SKM-1 (cell line): ENCODE results near the gene LIN7C.
"Not testable (repeated sequence)": the region's sequence is repeated elsewhere in the genome, so short reads cannot be mapped to it uniquely, and the experiment has no call there.

Experiments
- DNase-seq: peaks from one replicate; lab custom pipeline; 2025; ENCODE audit not compliant: unreplicated experiment; lab: John Stamatoyannopoulos, UW

The LIN7C gene

DNA sequence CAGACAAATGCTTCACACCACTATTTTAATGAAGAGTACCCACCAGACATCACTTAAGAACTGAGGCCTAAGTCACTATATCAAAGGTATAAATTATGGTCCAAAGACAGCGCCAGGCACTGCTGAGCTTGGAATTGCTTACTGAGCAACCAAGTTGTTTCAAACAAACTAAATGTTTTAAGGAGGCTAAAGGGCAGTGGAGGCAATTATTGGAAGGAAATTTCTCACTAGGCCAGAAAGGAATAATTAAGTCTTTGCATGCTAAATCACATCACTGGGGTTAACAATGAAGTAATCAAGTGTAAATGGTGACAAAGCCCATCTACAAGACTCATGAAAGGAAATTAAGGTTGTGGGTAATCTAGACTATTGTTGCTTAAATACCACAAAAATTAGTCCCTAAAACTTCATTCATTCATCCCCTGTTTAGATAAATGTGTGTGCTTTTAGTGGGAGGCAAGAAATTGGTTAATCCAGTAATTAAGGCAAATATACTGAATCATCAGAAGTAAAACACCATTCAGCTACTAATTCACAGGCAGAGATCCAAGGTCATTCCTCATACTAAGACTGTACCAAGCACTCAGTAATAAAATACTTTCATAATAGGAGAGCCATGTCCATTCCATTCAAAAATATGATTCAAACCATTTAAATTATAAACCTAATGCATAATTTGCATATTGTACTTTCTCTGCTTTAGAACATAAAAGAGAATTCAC, 55.2 kb downstream of the LIN7C start:
- DNase-seq, result no peak

DNA sequence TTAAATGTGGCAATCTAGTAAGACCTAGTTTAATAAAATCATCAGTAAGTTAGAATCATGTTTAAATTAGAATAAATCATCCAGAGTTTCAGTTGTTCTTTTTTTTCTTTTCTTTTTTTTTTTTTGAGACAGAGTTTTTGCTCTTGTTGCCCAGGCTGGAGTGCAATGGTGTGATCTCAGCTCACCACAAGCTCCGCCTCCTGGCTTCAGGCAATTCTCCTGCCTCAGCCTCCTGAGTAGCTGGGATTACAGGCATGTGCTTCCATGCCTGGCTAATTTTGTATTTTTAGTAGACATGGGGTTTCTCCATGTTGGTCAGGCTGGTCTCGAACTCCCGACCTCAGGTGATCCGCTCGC, 58.4 kb downstream of the LIN7C start:
- DNase-seq, result not testable (repeated sequence)

DNA sequence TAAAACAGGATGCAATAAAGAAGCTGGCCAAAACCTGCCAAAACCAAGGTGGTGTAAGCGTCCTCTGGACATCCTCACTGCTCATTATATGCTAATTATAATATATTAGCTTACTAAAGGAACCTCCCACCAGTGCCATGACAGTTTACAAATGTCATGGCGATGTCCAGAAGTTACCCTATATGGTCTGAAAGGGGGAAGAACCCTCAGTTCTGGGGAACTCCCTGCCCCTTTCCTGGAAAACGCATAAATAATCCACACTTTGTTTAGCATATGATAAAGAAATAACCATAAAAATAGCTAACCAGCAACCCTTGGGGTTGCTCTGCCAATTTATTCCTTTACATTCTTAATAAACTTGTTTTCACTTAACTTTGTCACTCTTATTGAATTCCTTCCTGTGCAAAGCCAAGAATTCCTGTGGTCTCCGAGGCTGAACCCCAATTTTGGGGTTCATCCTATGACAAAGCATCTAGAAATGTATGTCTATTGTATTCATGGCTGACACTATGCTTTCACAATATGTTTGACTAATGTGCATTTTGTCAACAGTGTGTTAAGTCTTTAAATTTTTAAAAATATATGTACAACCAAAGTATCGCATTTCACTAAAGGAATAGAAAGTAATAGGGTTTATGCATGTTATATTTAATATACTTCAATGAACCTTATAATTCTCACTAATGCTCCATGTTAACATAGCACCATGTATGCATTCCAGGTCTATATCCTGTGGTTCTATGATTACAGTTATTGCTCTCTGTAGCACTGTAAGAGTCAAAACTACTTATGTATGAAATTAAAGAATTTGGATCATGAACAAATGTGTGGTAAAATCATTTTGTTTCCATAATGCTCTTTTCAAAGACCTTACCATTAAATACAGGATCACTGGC, 59.0 kb downstream of the LIN7C start:
- no peak for DNase-seq

DNA sequence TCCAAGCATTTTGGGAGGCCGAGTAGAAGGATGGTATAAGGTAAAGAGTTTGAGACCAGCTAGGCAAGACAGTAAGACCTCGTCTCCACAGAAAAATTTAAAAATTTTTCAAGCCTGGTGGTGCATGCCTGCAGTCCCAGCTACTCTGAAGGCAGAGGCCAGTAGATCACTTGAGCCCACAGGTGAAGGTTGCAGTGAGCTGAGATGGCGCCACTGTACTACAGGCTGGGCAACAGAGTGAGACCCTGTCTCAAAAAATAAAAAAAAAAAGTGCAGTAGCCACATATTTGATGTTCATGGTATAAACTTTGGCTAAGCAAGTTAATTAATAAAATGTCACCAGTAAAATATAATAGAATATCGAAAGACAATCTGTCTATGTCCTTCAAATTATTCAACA, 60.9 kb downstream of the LIN7C start:
- DNase-seq, result no peak

DNA sequence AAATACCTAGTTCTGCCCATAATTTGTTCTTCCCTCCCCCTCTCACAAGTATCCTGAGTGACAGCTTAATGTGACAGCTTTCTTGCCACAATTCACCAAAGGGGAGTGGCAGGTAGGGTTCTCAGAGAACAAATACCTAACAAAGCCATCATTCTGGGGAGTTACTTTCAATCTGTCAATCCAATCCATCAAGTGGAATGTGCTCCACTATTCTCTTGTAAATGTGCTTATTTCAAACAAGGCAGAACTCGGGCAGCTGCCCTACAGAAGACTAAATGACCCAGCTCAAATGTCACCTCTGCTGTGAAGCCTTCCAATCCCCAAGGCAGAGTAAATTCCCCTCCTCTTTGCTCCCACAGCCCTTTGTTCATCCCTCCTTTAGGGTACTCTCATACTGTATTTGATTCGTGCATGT, 61.8 kb downstream of the LIN7C start:
- no peak for DNase-seq
